Trophoblast cell (in vitro differentiated cells and primary cell): Measurements from ENCODE around the gene AADACL4.

Experiments
- DNase-seq, 2 donors: peaks; one replicate each; pipeline ENCODE4 v3.0.0-alpha.2; 2016
- H2AFZ ChIP-seq: 2 replicates; pipeline ENCODE4 v1.6.1; 2013; ENCODE audit warnings: low read length, moderate library complexity, mild to moderate bottlenecking; ENCODE audit not compliant: insufficient read depth, poor library complexity
- H2AK5ac ChIP-seq: 2 replicates; pipeline ENCODE4 v1.6.1; 2013; ENCODE audit warnings: mild to moderate bottlenecking, low read length
- H2BK120ac ChIP-seq: 2 replicates; pipeline ENCODE4 v1.6.1; 2013; ENCODE audit warnings: low read length, mild to moderate bottlenecking, moderate library complexity; ENCODE audit not compliant: insufficient read depth, poor library complexity
- H2BK12ac ChIP-seq: 2 replicates; pipeline ENCODE4 v1.6.1; 2013; ENCODE audit warnings: mild to moderate bottlenecking, low read length, moderate library complexity
- H2BK5ac ChIP-seq: 2 replicates; pipeline ENCODE4 v1.6.1; 2013; ENCODE audit warnings: low read length, low read depth, moderate library complexity, mild to moderate bottlenecking; ENCODE audit not compliant: poor library complexity
- H3K14ac ChIP-seq: 2 replicates; pipeline ENCODE4 v1.6.1; 2013; ENCODE audit warnings: mild to moderate bottlenecking, low read length
- H3K18ac ChIP-seq: 2 replicates; pipeline ENCODE4 v1.6.1; 2013; ENCODE audit warnings: mild to moderate bottlenecking, low read length
- H3K23ac ChIP-seq: 2 replicates; pipeline ENCODE4 v1.6.1; 2013; ENCODE audit warnings: low read length
- H3K27ac ChIP-seq: 2 replicates; pipeline ENCODE4 v1.5.1; 2013; ENCODE audit warnings: low read depth, mild to moderate bottlenecking, inconsistent platforms, low read length, moderate library complexity
- H3K27me3 ChIP-seq: 2 replicates; pipeline ENCODE4 v1.6.1; 2013; ENCODE audit warnings: inconsistent platforms, mild to moderate bottlenecking, low read length, moderate library complexity; ENCODE audit not compliant: insufficient read depth
- H3K36me3 ChIP-seq, 2 experiments: 1 replicate in 1 of 2; 2 replicates in 1 of 2; pipeline ENCODE4 v1.6.1; 2013; ENCODE audit warnings: low read length in 2 of 2, mild to moderate bottlenecking in 2 of 2, moderate library complexity in 1 of 2; ENCODE audit not compliant: insufficient read depth in 2 of 2, control insufficient read depth in 1 of 2
- H3K4ac ChIP-seq: 2 replicates; pipeline ENCODE4 v1.6.1; 2013; ENCODE audit warnings: low read depth, mild to moderate bottlenecking, low read length, moderate library complexity
- H3K4me1 ChIP-seq, 2 experiments: 1 replicate in 1 of 2; 2 replicates in 1 of 2; pipeline ENCODE4 v1.6.1; 2013; ENCODE audit warnings: low read length in 2 of 2, mild to moderate bottlenecking in 2 of 2, moderate library complexity in 1 of 2; ENCODE audit not compliant: insufficient read depth in 2 of 2, control insufficient read depth in 1 of 2
- H3K4me2 ChIP-seq: 2 replicates; pipeline ENCODE4 v1.6.1; 2013; ENCODE audit warnings: inconsistent platforms, mild to moderate bottlenecking, low read length, moderate library complexity
- H3K4me3 ChIP-seq: 2 replicates; pipeline ENCODE4 v1.5.1; 2013; ENCODE audit warnings: mild to moderate bottlenecking, low read depth, low read length, inconsistent platforms
- H3K79me1 ChIP-seq: one replicate; pipeline ENCODE4 v1.6.1; 2013; ENCODE audit warnings: low read length
- H3K79me2 ChIP-seq: 2 replicates; pipeline ENCODE4 v1.6.1; 2013; ENCODE audit warnings: low read length, mild to moderate bottlenecking; ENCODE audit not compliant: control insufficient read depth, insufficient read depth, poor library complexity
- H3K9ac ChIP-seq: 2 replicates; pipeline ENCODE4 v1.6.1; 2013; ENCODE audit warnings: mild to moderate bottlenecking, low read length
- H3K9me3 ChIP-seq: 2 replicates; pipeline ENCODE4 v1.6.1; 2013; ENCODE audit warnings: low read depth, mild to moderate bottlenecking, control low read depth, inconsistent platforms, low read length; ENCODE audit not compliant: insufficient read depth
- H4K12ac ChIP-seq: 2 replicates; pipeline ENCODE4 v1.6.1; 2013; ENCODE audit warnings: low read depth, mild to moderate bottlenecking, low read length, moderate library complexity
- H4K8ac ChIP-seq: 2 replicates; pipeline ENCODE4 v1.6.1; 2013; ENCODE audit warnings: low read depth, mild to moderate bottlenecking, low read length, moderate library complexity
- H4K91ac ChIP-seq: one replicate; pipeline ENCODE4 v1.6.1; 2013; ENCODE audit warnings: low read depth, mild to moderate bottlenecking, low read length, moderate library complexity
- WGBS: extraction: QIAGEN DNeasy Blood & Tissue Kit; methylation state at CpG from one replicate; pipeline ENCODE4 v1.1.7; 2013; ENCODE audit warnings: missing lambda C conversion rate; ENCODE audit not compliant: insufficient read length, insufficient coverage; ENCODE audit errors: extremely low coverage; 5-methylcytosine and 5-hydroxymethylcytosine counted together

Gene AADACL4

DNA sequence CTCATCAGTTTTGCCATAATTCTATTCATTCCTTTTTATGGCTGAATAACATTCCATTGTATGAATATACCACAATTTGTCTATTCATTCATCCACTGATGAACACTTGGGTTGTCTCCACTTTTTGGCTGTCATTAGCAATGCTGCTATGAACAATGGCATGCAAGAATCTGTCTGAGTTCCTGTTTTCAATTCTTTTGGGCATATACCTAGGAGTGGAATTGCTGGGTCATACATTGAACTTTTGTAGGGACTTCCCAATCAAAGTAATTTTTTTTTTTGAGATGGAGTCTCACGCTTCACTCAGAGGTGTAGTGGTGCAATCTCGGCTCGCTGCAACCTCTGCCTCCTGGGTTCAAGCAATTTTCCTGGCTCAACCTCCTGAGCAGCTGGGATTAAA, 34.9 kb downstream of the AADACL4 start:
- H3K79me1 ChIP-seq: no peaks in the 10 kb centered on the region
- no peaks in the 10 kb centered on the region for H3K79me2 ChIP-seq
- H3K14ac ChIP-seq: no peak overlapping the region
- no peak overlapping the region for H2BK12ac ChIP-seq
- no peak overlapping the region for H4K12ac ChIP-seq
- H2AFZ ChIP-seq: no peak overlapping the region
- H3K4me3 ChIP-seq: no peak overlapping the region
- H3K4me1 ChIP-seq: no peaks in the 10 kb centered on the region
- no peak overlapping the region for H3K4ac ChIP-seq
- H2BK5ac ChIP-seq: no peak overlapping the region
- H3K27me3 ChIP-seq: no peaks in the 10 kb centered on the region
- H3K18ac ChIP-seq: no peak overlapping the region
- H3K23ac ChIP-seq: no peak overlapping the region
- no peak overlapping the region for H3K4me2 ChIP-seq
- no CpG with 5 or more reads among the region's 3 CpGs for WGBS
- no peak for DNase-seq
- no peak overlapping the region for H4K8ac ChIP-seq
- no peak overlapping the region for H3K9ac ChIP-seq
- H3K36me3 ChIP-seq: no peaks in the 10 kb centered on the region
- no peak overlapping the region for H3K27ac ChIP-seq
- H2AK5ac ChIP-seq: no peak overlapping the region
- H3K9me3 ChIP-seq: peaks cover 2% of the 10 kb centered on the region
- no peak overlapping the region for H4K91ac ChIP-seq
- H2BK120ac ChIP-seq: no peak overlapping the region

DNA sequence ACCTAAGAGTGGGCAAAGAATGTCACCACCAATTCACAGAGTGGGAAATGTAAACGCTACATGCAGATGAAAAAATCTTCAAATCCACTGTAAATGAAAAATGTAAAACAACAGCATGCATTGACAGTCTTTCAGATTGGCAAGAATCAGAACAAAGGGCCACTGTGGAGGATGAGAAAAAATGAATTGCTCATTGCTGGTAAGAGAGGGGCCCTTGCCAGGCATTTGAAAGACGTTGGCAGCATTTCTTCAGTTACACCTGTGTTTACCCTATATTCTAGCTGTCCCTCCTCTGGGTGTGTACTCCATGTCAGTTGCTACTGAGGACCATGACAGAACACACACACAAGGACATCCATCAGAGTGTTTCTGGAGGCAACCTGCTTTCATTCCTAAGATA, 46.3 kb downstream of the AADACL4 start:
- no peak overlapping the region for H2BK5ac ChIP-seq
- no peak overlapping the region for H4K91ac ChIP-seq
- no peaks in the 10 kb centered on the region for H3K27me3 ChIP-seq
- no peak overlapping the region for H3K4me2 ChIP-seq
- no peak for DNase-seq
- no peak overlapping the region for H3K18ac ChIP-seq
- H2AK5ac ChIP-seq: no peak overlapping the region
- H3K14ac ChIP-seq: no peak overlapping the region
- peaks cover 2% of the 10 kb centered on the region for H3K9me3 ChIP-seq
- H3K23ac ChIP-seq: no peak overlapping the region
- no peak overlapping the region for H4K8ac ChIP-seq
- no CpG with 5 or more reads among the region's 2 CpGs for WGBS
- H2BK12ac ChIP-seq: no peak overlapping the region
- no peaks in the 10 kb centered on the region for H3K4me1 ChIP-seq
- H3K9ac ChIP-seq: no peak overlapping the region
- no peaks in the 10 kb centered on the region for H3K79me1 ChIP-seq
- H3K27ac ChIP-seq: no peak overlapping the region
- H3K36me3 ChIP-seq: no peaks in the 10 kb centered on the region
- H2AFZ ChIP-seq: no peak overlapping the region
- H3K4ac ChIP-seq: no peak overlapping the region
- H3K4me3 ChIP-seq: no peak overlapping the region
- H2BK120ac ChIP-seq: no peak overlapping the region
- no peak overlapping the region for H4K12ac ChIP-seq
- no peaks in the 10 kb centered on the region for H3K79me2 ChIP-seq

DNA sequence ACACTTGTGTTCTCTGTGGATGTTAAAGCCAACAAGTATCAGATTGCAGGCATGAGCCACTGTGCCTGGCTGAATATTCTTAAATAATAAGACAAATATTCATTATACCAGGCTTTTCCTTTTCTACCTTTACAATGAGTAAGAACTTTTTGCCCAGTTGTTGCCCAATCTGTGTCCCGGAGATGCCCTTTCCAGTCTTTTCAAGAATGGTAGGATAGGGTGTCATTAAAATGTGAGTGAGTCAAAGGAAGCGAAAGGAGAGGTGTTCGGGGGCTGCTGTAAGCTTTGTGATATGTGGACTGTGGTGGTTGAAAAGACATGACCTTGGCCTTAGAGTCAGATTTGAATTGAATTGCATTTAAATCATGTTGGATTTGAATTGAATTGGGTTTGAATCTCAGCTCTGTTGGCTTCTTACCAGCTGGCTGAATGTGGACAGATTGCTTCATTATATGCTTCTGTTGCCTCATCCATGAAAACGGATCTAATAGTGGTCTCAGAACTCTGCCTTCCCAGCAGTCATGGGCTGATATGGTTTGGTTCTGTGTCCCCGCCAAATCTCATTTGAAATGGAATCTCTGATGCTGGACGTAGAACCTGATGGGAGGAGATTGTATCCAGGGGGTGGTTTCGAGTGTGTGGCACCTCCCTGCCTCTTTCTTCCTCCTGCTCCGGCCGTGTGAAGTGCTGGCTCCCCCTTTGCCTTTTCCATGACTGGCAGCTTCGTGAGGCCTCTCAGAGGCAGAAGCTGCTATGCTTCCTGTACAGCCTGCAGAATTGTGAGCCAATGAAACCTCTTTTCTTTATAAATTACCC, 49.3 kb downstream of the AADACL4 start:
- no CpG with 5 or more reads among the region's 10 CpGs for WGBS
- Histone ChIP-seq H2AK5ac (no peak overlapping the region), H3K79me1 (no peaks in the 10 kb centered on the region), H2BK5ac (no peak overlapping the region), H3K4me3 (no peak overlapping the region), H3K4ac (no peak overlapping the region), H3K36me3 (no peaks in the 10 kb centered on the region), H4K91ac (no peak overlapping the region), H3K23ac (no peak overlapping the region), H3K14ac (no peak overlapping the region), H3K79me2 (no peaks in the 10 kb centered on the region), H4K8ac (no peak overlapping the region), H2BK12ac (no peak overlapping the region), H3K27me3 (no peaks in the 10 kb centered on the region), H2AFZ (no peak overlapping the region), H3K9me3 (peaks cover 2% of the 10 kb centered on the region), H3K9ac (no peak overlapping the region), H3K4me1 (no peaks in the 10 kb centered on the region), H3K27ac (no peak overlapping the region), H3K18ac (no peak overlapping the region), H3K4me2 (no peak overlapping the region), H2BK120ac (no peak overlapping the region), H4K12ac (no peak overlapping the region)
- DNase-seq: no peak

DNA sequence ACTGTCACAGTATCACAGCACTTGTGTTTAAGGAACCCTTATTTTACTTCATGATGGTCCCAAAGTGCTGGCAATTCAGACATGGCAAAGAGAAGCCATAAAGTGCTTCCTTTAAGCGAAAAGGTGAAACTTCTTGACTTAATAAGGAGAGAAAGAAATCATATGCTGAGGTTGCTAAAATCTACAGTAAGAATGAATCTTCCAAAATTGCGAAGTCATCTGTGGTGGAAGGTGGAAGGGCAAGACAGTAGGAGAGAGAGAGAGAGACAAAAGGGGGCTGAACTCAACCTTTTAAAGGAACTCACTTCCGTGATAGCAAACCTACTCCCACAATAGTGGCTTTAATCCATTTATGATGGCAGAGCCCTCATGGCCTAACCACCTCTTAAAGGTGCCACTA, 52.8 kb downstream of the AADACL4 start:
- Histone ChIP-seq H4K91ac (no peak overlapping the region), H3K4me3 (no peak overlapping the region), H3K4me2 (no peak overlapping the region), H3K18ac (no peak overlapping the region), H2BK5ac (no peak overlapping the region), H3K4ac (no peak overlapping the region), H3K79me2 (no peaks in the 10 kb centered on the region), H2AK5ac (no peak overlapping the region), H3K27ac (no peak overlapping the region), H3K36me3 (no peaks in the 10 kb centered on the region), H3K9ac (no peak overlapping the region), H4K8ac (no peak overlapping the region), H2AFZ (no peak overlapping the region), H3K27me3 (no peaks in the 10 kb centered on the region), H3K9me3 (peaks cover 1% of the 10 kb centered on the region), H3K79me1 (no peaks in the 10 kb centered on the region), H4K12ac (no peak overlapping the region), H2BK12ac (no peak overlapping the region), H3K4me1 (no peaks in the 10 kb centered on the region), H3K14ac (no peak overlapping the region), H2BK120ac (no peak overlapping the region), H3K23ac (no peak overlapping the region)
- no CpG with 5 or more reads among the region's 3 CpGs for WGBS
- DNase-seq: no peak
